GM19239 (cell line): ENCODE measurements around the gene PTAFR.

Source experiments
- DNase-seq: peaks from one replicate; pipeline ENCODE4 v3.0.0; 2011; ENCODE audit warnings: low spot score; ENCODE audit not compliant: insufficient read length
- FAIRE-seq: peaks from 2 replicates; lab custom pipeline; 2011; peaks lifted over from hg19 to GRCh38; lab: Jason Lieb, UNC

Gene PTAFR

DNA sequence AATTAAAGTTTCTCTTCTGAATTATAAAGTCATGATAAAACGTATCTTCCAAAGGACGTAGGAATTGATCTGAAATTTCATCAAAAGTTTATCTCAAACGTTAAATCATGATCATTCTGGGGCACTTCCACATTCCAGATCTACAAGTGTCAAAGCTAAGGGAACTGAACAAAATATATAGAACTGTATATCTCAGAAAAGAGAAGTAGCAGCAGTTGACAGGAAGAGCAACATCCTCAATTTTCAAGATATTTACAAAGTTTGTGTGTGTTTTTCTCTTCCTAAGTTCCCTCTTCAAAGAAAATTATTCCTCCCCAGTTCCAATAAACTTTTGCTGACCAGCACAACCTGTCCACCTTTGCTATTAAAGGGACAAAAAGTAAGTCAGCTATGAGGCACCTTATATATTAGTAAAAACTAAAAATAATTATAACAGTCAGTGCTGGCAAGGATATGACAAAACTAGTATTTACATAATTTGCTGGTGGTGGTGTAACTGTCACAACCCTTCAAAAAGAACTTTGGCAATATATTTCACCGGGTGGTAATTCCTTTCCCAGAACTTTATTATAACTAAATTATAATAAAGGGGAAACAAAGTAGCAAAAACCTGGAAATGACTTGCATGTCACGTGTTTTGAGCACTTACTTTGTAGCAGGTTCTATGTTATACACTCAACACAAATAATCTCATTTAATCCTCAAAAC lies 49.6 kb downstream of the PTAFR start:
- DNase-seq (no peak), FAIRE-seq (peak; percentile 51)

DNA sequence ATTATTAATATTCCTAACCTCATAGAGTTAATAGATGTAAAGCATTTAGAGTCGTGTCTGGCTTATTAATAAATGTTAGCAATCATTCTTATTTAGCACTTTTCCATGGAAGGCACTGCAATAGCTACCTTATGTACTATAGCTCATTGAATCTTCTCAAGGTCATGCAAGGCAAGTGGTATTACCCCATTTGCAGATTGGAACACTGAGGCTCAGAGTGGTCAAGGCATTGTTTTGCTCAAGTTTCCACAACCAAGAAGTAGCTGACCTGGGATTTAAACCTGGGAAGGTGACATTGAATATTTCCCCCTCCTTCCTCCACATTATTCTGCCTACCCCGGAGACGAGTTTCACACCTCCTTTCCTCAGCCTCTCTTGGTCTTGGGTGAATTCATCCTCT lies 50.3 kb downstream of the PTAFR start:
- FAIRE-seq = no peak
- DNase-seq = no peak

DNA sequence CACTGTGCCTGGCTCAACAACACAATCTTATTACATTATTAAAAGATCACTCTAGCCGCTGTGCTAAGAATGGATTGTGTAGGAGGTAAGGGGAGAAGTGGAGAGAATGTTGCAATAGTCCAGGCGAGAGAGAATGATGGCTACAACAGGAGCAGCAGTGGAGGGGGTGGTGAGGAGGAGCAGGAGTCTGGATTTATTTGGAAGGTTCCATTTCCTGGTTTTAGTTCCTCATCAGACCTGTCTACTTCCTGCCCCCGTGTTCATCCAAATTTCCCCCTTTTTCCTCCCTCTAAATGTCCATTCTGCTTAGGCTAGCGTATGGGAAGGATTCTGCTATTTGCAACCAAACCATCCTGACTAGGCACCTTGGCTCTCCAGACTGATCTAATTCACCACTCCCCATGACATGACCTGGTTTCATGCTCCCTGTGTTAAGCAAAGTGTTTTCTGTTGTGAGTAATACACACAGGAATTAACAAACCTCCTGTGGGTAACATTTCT lies 53.0 kb downstream of the PTAFR start:
- FAIRE-seq (no peak), DNase-seq (no peak)

DNA sequence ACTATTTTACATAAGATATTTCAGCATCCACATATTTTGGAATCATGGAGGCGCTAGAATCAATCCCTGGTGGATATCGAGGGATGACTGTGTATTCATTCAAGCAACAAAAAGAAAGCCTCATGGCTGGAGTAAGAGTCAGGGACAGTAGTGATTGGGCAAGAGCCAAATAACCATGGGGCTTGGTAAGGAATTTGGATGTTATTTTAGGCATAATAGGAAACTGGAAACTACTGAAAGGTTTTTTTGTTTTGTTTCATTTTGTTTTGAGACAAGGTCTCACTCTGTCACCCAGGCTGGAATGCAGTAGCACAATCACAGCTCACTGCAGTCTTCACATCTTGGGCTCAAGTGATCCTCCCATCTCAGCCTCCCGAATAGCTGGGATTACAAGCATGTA lies 54.3 kb downstream of the PTAFR start:
- DNase-seq (no peak), FAIRE-seq (no peak)

DNA sequence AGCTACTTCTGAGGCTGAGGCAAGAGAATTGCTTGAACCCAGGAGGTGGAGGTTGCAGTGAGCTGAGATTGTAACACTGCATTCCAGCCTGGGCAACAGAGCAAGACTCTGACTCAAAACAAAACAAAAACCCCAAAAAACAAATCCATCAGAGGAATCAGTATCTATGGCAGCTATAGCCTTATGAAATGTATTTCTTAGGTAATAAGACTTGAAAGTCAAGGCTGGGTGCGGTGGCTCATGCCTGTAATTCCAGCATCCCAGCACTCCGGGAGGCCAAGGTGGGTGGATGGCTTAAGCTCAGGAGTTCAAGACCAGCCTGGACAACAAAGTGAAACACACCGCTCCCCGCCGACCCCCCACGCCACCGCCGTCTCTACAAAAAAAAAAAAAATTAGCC lies 56.9 kb downstream of the PTAFR start:
- no peak for FAIRE-seq
- DNase-seq = no peak

DNA sequence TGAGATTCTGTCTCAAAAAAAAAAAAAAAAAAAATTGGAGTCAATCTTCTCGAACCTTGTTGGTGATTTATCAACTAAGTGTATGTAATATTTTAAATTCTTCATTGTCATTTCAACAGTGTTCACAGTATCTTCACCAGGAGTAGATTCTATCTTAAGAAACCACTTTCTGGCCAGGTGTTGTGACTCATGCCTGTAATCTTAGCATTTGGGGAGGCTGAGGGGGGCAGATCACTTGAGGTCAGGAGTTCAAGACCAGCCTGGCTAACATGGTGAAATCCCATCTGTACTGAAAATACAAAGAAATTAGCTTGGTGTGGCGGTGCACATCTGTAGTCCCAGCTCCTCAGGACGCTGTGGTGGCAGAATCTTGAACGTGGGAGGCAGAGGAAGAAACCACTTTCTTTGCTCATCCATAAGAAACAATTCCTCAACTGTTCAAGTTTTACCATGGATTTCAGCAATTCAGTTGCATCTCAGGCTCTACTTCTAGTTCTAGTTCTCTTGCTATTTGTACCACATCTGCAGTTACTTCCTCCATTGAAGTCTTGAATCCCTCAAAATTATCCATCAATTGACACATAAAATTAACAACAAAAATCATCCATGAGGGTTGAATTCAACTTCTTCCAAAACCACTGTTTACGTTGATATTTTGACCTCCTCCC lies 57.7 kb downstream of the PTAFR start:
- no peak for FAIRE-seq

DNA sequence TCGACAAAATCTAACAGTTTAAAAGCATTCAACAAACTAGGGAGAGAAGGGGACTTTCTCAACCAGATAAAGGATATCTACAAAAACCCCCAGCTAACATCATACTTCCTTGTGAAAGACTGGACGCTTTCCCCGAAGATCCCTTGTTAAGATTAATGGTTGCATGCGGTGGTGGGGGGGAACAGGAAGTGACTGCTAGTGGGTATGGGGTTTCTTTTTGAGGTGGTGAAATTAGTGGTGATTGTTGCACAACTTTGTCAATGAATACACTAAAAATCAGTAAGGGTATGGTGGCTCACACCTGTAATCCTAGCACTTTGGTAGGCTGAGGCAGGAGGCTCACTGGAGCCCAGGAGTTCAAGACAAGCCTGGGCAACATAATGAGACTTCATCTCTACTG lies 61.2 kb downstream of the PTAFR start:
- DNase-seq = no peak

More for the DNA sequence above, 57.7 kb downstream of the PTAFR start:
- DNase-seq = no peak

DNA sequence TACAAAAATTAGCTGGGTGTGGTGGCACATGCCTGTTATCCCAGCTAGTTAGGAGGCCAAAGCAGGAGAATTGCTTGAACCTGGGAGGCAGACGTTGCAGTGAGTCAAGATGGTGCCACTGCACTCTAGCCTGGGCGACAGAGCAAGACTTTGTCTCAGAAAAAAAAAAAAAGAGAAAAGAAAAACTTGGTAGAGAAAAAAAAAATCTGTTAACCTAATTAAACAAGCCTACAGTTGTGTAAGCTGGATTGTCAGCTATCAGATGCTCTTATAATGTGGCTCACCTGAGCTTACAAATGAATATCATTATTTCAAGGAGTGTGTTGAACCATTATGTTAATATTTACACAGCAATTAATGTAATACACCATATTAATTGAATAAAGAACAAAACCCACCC lies 61.6 kb downstream of the PTAFR start:
- DNase-seq (no peak), FAIRE-seq (no peak)

More for the DNA sequence above, 61.2 kb downstream of the PTAFR start:
- FAIRE-seq = peak; percentile 77

DNA sequence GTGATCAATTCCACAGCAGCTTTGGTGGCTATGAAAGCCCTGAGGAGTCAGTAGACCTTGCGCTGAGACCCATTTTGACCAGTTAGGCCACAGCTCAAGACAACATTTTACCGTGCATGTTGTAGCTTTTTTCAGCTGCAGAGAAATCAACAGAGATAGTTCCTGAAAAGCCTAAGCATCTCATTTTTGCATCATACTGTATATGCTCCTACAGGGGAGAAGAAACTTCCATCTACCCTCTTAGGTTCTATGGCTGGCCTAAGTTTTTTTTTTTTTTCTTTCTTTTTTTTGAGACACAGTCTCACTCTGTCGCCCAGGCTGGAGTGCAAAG lies 63.3 kb downstream of the PTAFR start:
- no peak for FAIRE-seq
- DNase-seq = no peak

DNA sequence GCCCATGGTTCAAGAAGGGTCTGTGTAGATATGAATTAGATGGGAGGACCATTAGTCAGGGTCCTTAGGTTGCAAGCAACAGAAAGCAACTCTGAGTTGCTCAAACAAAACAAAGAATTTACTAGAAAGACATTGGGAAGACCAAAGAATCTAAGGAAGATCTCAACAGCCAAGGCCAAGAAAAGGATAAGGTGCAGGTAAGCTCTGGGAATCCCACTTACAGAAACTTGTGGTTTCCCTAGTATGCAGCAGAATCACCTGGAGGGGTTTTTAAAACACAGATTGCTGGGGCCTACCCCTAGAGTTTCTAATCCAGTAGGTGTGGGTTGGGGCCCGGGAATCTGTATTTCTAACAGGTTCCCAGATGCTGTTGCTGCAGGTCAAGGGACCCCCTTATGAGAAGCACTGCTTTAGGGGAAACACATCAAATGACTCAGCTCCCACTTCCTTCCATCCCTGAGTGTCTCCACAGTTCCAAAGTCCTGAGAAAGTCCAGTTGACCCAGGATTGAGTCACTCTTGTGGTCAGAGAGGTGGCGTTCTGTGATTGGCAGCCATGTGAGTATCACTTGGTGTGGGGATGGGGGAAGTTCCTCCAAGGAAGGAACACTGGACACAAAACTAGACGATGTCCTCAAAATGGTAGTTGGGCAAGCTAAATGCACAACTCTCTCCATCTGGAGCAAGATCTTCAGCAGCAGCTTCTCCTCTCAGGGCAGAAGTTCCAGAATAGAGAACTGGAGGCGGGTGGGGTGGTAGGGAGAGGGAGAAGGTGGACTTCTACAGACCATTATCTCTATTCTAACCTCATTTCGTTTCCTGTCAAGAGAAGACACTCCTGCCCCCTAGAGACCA lies 63.9 kb downstream of the PTAFR start:
- FAIRE-seq = no peak
- no peak for DNase-seq

DNA sequence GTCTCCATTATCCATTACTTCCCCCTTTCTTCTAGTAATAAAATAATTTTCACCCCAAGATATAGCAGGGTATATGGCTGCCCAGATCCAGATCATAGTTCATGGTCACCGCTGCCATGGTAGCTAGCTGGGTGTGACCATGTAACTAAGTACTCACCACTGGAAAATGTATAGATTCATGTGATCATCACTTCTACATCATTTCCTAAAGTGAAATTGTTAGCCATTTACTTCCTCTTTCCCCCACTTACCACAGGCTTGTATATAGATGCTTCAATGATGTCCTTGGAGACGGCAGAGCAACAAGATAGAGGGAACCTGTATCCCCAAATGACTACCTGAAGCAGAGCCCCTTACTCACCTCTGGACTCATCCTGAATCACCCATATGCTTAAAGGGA lies 65.3 kb downstream of the PTAFR start:
- peak; percentile 35 for FAIRE-seq
- no peak for DNase-seq

DNA sequence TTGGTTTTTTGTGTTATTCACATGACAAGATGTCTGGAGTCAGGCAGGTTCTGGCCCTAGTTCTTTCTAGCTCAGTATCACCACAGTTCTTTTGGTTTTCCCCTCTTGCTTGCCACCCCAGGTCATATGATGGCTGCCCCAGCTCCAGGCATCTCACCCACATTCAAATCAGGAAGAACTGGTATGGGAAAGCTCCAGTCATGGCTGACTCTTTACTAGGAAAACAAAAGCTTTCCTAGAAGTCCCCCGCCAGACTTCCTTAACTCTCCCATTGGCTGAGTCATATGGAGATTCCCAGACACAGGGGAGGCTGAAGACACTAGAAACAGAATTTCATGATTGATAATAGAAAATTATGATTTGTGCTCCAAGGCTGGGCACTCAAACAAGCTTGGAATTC lies 65.9 kb downstream of the PTAFR start:
- FAIRE-seq = no peak
- DNase-seq = no peak

DNA sequence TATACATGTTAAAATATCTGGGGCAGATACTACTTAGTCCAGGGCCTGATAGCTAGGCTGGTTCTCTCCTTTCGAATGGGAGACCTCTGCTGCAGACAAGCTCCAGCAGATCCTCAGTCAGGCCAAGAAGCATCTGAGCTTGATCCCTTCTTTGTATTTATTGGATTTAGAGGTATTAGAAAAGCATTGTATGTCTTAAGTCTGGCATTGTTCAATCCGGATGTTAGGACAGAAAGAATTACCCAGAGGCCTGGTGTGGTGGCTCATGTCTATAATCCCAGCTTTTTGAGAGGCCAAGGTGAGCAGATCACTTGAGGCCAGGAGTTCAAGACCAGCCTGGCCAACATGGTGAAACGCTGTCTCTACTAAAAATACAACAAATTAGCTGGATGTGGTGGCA lies 66.9 kb downstream of the PTAFR start:
- DNase-seq = no peak
- FAIRE-seq = no peak

DNA sequence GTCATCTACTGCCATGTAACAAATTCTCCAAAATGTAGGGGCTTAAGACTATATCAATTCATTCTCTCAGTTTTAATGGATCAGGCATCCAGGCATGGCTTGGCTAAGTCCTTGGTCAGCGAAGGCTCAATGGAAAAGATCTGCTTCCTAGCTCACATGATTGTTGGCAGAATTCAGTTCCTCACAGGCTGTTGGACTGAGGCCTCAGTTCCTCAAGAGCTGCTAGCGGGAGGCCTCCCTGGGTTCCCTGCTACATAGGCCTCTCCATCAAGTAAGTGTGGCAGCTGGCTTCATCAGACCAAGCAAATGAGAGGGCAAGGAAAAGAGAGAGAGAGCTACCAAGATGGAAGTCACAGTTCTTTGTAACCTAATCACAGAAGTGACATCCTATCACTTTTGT lies 68.5 kb downstream of the PTAFR start:
- no peak for DNase-seq

DNA sequence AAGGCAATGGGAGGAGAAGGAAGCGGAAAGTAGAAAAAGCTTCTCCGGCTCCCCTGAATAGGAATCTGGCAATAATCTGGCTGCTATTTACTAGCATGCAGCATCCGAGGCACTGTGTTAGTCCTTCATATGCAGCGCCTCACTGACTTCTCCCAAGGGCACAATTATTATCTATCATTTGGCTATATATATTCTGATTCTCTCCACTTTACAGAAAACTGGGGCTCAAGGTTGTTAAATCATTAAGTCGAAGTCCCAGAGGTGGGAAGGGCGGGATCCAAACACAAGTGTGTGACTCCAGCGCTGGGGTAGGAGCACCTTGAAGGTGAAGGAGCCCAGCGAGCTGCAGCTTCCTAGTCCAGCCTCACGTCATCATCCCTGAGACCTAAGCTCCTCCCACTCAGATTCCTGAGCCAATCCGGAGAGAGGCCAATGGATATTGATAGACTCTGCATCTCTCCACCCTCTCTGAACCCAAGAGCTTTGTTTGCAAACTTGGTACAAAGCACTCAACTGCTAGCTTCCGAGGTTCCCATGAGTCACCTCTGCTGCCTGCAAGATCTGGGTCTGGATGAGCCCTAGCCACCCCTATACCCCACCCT lies 71.5 kb downstream of the PTAFR start:
- FAIRE-seq (no peak), DNase-seq (no peak)

More for the DNA sequence above, 68.5 kb downstream of the PTAFR start:
- FAIRE-seq = no peak

DNA sequence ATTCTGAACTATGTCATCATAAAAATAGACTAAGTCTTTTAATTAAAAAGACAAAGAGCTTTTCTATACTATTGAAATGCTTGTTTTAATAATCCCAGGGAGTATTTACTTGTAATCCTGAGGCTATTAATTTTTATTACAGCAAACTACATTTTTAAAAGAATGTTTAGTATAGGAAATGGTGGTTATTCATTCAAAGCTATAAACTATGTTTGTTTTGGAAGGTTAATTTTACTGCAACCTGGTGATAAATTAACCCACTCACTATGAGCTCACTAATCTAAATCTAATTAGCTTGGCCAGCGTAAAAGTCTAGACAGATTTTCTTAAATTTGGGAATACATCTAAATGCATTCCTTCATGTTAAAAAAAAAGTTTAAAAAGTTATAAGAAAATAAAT lies 74.3 kb downstream of the PTAFR start:
- FAIRE-seq (no peak), DNase-seq (no peak)

DNA sequence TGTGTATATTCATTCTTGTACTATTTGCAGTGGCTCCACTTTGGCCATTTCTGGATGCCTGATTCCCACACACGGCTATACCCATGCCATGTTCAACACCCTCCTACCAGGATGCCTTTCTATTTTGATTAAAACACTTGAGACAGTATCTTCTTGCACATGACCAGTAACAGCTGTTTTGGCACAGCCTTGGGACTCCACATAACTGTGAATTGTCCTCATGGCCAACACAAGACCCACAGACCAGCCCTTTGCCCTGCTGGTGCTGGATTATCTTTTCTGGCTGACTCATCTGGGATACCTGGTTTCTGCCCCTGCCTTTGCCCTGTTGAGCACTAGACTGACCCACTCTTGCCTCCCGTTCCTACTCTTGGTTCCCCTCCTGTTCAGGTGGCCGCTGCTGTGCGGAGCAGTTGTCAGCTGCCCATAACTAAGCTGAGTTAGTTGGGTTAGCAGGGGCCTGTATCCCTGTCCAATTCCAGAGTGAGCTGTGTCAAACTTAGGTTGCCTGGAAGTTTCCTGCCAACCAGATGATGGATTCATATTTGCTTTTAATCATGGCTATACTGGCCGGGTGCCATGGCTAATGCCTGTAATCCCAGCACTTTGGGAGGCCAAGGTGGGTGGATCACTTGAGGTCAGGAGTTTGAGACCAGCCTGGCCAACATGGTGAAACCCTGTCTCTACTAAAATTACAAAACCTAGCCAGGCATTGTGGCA lies 77.3 kb downstream of the PTAFR start:
- no peak for FAIRE-seq
- DNase-seq = no peak
